ENCODE measurements around the gene CCDC73. TPM values are rescaled to one million over a fixed set of nuclear protein-coding genes. Genes with fewer than 3 reads are reported as not detected.
"Not testable (repeated sequence)": the region's sequence is repeated elsewhere in the genome, so short reads cannot be mapped to it uniquely, and the experiment has no call there.

Gene CCDC73
- total RNA-seq, 2 experiments from 2014 or later = not detected

GRCh38 chr11:32792948-32793475 is 1.4 kb downstream of the CCDC73 start:
- H3K27ac Mint-ChIP-seq = no peak overlapping the region
- H3K9me3 Mint-ChIP-seq (ENCODE audit: insufficient read depth) = no peaks in the 10 kb centered on the region
- peak overlapping the region; percentile 32 for H3K4me3 Mint-ChIP-seq
- peaks cover 16% of the 10 kb centered on the region for H3K27me3 Mint-ChIP-seq (ENCODE audit: low read depth)
- POLR2A ChIA-PET = no interaction called here
- CTCF ChIA-PET = interaction anchor here (0.7 to 3.1 kb wide), 6 partner anchors 8 to 470 kb away, joined by 3 to 14 read pairs (median 5); no protein-coding TSS in a partner anchor
- ATAC-seq (peak; percentile 81), DNase-seq (peak; percentile 74)
- no peaks in the 10 kb centered on the region for H3K36me3 Mint-ChIP-seq (ENCODE audit: low read depth)
- peaks cover 4% of the 10 kb centered on the region for H3K4me1 Mint-ChIP-seq (ENCODE audit: low read depth)

DNA sequence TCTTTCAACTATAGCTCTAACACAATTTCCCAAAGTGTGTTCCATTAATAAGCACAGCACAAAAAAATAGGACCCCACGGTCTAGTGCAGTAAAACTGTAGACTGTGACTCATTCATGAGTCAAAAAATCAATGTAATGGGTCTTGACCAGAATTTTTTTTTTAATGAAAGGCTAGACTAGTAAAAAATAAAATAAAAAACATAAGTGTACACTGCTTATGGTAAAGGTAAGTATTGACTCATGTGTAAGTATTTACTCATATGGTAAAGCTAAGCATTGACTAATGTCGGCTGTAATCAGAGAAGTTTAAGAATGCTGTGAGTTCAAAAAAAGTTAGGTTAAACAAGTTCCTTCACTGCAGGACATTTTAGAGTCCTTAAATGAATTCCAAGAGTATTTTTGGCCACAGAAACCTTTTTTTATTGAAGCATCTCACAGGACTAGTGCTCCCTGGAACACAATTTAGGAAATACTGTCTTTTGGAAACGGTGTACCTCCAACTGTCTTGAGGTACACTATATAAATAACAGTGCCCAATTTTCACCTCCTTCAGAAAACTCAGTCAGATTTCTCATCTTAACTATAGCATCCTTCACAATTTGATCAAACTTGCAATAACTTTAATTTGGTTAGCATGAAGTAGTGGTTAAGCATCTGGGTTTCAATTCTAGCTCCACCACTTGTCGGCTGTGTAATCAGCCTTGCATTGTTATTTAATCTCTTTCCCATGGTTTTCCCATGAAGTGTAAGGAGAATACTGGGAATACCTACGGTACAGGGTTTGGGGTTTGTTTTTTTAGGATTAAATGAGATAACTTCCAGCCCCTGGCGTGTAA is 2.1 kb downstream of the CCDC73 start:
- Mint-ChIP-seq H3K9me3 (ENCODE audit: insufficient read depth) (no peaks in the 10 kb centered on the region), H3K27ac (no peak overlapping the region), H3K4me1 (ENCODE audit: low read depth) (peaks cover 4% of the 10 kb centered on the region), H3K36me3 (ENCODE audit: low read depth) (no peaks in the 10 kb centered on the region), H3K27me3 (ENCODE audit: low read depth) (peaks cover 16% of the 10 kb centered on the region), H3K4me3 (no peak overlapping the region)
- no peak for ATAC-seq
- CTCF ChIA-PET = interaction anchor here (0.7 to 3.1 kb wide), 10 partner anchors 9 to 469 kb away, joined by 3 to 14 read pairs (median 4); no protein-coding TSS in a partner anchor
- POLR2A ChIA-PET = no interaction called here
- DNase-seq = no peak

- Mint-ChIP-seq H3K36me3 (ENCODE audit: low read depth) (no peaks in the 10 kb centered on the region), H3K4me3 (no peak overlapping the region), H3K4me1 (ENCODE audit: low read depth) (peaks cover 4% of the 10 kb centered on the region), H3K27ac (no peak overlapping the region), H3K9me3 (ENCODE audit: insufficient read depth) (no peaks in the 10 kb centered on the region), H3K27me3 (ENCODE audit: low read depth) (peaks cover 18% of the 10 kb centered on the region)
- ATAC-seq (no peak), DNase-seq (no peak)
- CTCF ChIA-PET = interaction anchor here (0.7 to 3.1 kb wide), 4 partner anchors 18 to 468 kb away, joined by 3 to 14 read pairs (median 4); no protein-coding TSS in a partner anchor
- POLR2A ChIA-PET = no interaction called here
These were observed 3.5 kb downstream of the CCDC73 start for GRCh38 chr11:32790916-32791315.

- no peaks in the 10 kb centered on the region for H3K4me1 Mint-ChIP-seq (ENCODE audit: low read depth)
- DNase-seq (no peak), ATAC-seq (no peak)
- H3K36me3 Mint-ChIP-seq (ENCODE audit: low read depth) = no peaks in the 10 kb centered on the region
- CTCF ChIA-PET = no interaction called here
- H3K27me3 Mint-ChIP-seq (ENCODE audit: low read depth) = peaks cover 17% of the 10 kb centered on the region
- no peaks in the 10 kb centered on the region for H3K9me3 Mint-ChIP-seq (ENCODE audit: insufficient read depth)
- no peak overlapping the region for H3K4me3 Mint-ChIP-seq
- no peak overlapping the region for H3K27ac Mint-ChIP-seq
- POLR2A ChIA-PET = no interaction called here
These were observed 7.7 kb downstream of the CCDC73 start for GRCh38 chr11:32786811-32787210.

DNA sequence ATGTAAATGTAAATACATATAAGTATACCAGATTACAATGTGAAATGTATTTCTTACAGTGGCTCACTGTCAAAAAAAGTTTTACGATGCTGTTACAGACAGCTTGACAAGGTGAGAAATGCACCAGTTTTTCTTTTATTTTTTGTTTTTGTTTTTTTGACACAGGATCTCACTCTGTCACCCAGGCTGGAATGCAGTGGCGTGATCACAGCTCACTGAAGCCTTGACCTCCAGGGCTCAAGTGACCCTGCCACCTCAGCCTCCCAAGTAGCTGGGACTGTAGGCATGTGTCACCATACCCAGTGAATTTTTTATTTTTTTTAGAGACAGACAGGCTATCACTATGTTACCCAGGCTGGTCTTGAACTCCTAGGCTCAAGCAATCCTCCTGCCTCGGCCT is 9.2 kb downstream of the CCDC73 start:
- H3K9me3 Mint-ChIP-seq (ENCODE audit: insufficient read depth) = no peaks in the 10 kb centered on the region
- ChIA-PET POLR2A (interaction anchor here (0.6 kb wide), 1 partner anchor 206 kb away, joined by 3 read pairs; no protein-coding TSS in a partner anchor), CTCF (interaction anchor here (1.3 kb wide), 1 partner anchor 8 kb away, joined by 5 read pairs; no protein-coding TSS in a partner anchor)
- no peaks in the 10 kb centered on the region for H3K36me3 Mint-ChIP-seq (ENCODE audit: low read depth)
- no peak overlapping the region for H3K4me3 Mint-ChIP-seq
- no peaks in the 10 kb centered on the region for H3K4me1 Mint-ChIP-seq (ENCODE audit: low read depth)
- H3K27me3 Mint-ChIP-seq (ENCODE audit: low read depth) = peaks cover 18% of the 10 kb centered on the region
- DNase-seq = no peak
- ATAC-seq = no peak
- no peak overlapping the region for H3K27ac Mint-ChIP-seq

- ATAC-seq = no peak
- Mint-ChIP-seq H3K4me3 (no peak overlapping the region), H3K27me3 (ENCODE audit: low read depth) (peaks cover 9% of the 10 kb centered on the region), H3K27ac (no peak overlapping the region), H3K9me3 (ENCODE audit: insufficient read depth) (no peaks in the 10 kb centered on the region), H3K36me3 (ENCODE audit: low read depth) (no peaks in the 10 kb centered on the region), H3K4me1 (ENCODE audit: low read depth) (peaks cover 4% of the 10 kb centered on the region)
- DNase-seq = no peak
- CTCF ChIA-PET = interaction anchor here (1.0 kb wide), 1 partner anchor 10 kb away, joined by 4 read pairs; no protein-coding TSS in a partner anchor
- POLR2A ChIA-PET = no interaction called here
These were observed 12.7 kb downstream of the CCDC73 start for GRCh38 chr11:32781721-32782120.

DNA sequence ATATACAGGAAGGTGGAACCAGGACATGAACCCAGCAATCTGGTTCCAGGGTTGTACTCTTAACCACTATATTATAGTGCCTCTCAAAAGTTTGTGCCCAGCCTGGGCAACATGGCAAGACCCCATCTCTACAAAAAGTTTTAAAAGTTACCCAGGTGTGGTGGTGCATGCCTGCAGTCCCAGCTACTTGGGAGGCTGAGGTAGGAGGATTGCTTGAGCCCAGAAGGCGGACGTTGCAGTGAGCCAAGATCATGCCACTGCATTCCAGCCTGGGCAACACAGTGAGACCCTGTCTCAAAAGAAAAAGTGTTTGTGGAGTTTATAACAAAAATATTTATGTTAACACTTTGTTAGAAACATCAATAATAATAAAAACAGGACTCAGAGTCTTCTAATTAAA is 13.6 kb downstream of the CCDC73 start:
- H3K27me3 Mint-ChIP-seq (ENCODE audit: low read depth); ATAC-seq; H3K36me3 Mint-ChIP-seq (ENCODE audit: low read depth); DNase-seq; H3K4me3 Mint-ChIP-seq; POLR2A ChIA-PET; H3K9me3 Mint-ChIP-seq (ENCODE audit: insufficient read depth); H3K27ac Mint-ChIP-seq: not testable (repeated sequence)
- H3K4me1 Mint-ChIP-seq (ENCODE audit: low read depth) = peaks cover 12% of the 10 kb centered on the region
- CTCF ChIA-PET = interaction anchor here (1.0 kb wide), 1 partner anchor 11 kb away, joined by 4 read pairs; no protein-coding TSS in a partner anchor

DNA sequence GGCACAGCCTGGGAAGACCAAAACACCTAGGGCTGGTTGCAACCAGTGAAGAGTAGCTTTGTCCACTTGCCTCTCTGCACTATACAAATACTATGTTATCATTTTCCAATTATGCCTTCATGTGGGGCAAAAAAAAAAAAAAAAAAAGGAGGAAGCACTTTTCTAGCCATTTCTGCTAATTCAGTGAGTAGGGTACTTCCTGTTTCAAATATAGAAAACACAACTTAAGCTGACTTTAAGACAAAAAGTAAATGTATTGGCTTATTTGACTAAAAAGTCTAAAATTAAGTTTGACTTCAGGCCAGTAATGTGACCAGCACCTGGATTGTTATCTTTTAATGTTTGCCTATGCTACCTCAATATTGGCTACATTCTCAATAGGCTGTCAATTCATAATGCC is 15.3 kb downstream of the CCDC73 start:
- no peak overlapping the region for H3K27ac Mint-ChIP-seq
- no peak overlapping the region for H3K4me3 Mint-ChIP-seq
- DNase-seq = no peak
- peaks cover 15% of the 10 kb centered on the region for H3K4me1 Mint-ChIP-seq (ENCODE audit: low read depth)
- ChIA-PET POLR2A (no interaction called here), CTCF (interaction anchor here (1.4 kb wide), 1 partner anchor 30 kb away, joined by 3 read pairs; no protein-coding TSS in a partner anchor)
- H3K9me3 Mint-ChIP-seq (ENCODE audit: insufficient read depth) = no peaks in the 10 kb centered on the region
- H3K27me3 Mint-ChIP-seq (ENCODE audit: low read depth) = peaks cover 7% of the 10 kb centered on the region
- no peak for ATAC-seq
- H3K36me3 Mint-ChIP-seq (ENCODE audit: low read depth) = no peaks in the 10 kb centered on the region

- H3K27ac Mint-ChIP-seq = peak overlapping the region; percentile 5
- POLR2A ChIA-PET = no interaction called here
These were observed 18.6 kb downstream of the CCDC73 start for GRCh38 chr11:32775908-32776307.

DNA sequence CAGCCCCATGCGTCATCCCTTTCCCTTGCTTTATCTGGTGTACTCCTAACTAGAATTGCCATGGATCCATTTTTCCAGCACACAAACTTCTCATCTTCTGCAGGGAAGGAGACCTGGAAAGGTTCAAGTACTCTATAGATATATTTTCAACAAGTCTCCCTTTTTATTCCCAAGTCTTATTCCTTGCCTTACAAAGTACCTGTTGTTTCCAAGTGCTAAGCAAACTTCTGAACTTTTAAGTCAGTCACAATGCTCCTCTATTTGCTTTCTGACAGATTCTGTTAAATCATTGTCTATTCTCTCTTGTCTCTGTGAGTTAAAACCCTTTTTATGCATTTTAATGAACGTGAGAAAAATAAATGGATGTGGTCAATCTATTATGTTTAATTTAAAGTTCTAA is 20.4 kb downstream of the CCDC73 start:
- ATAC-seq (no peak), DNase-seq (no peak)
- H3K4me1 Mint-ChIP-seq (ENCODE audit: low read depth) = peaks cover 14% of the 10 kb centered on the region
- no peaks in the 10 kb centered on the region for H3K27me3 Mint-ChIP-seq (ENCODE audit: low read depth)
- ChIA-PET CTCF (no interaction called here), POLR2A (no interaction called here)
- no peaks in the 10 kb centered on the region for H3K9me3 Mint-ChIP-seq (ENCODE audit: insufficient read depth)
- no peak overlapping the region for H3K4me3 Mint-ChIP-seq
- no peaks in the 10 kb centered on the region for H3K36me3 Mint-ChIP-seq (ENCODE audit: low read depth)
- H3K27ac Mint-ChIP-seq = no peak overlapping the region

More at GRCh38 chr11:32775908-32776307, 18.6 kb downstream of the CCDC73 start:
- no peak for DNase-seq
- Mint-ChIP-seq H3K4me1 (ENCODE audit: low read depth) (peaks cover 15% of the 10 kb centered on the region), H3K4me3 (peak overlapping the region; percentile 52), H3K27me3 (ENCODE audit: low read depth) (no peaks in the 10 kb centered on the region), H3K36me3 (ENCODE audit: low read depth) (no peaks in the 10 kb centered on the region), H3K9me3 (ENCODE audit: insufficient read depth) (no peaks in the 10 kb centered on the region)
- ATAC-seq = no peak
- CTCF ChIA-PET = no interaction called here

DNA sequence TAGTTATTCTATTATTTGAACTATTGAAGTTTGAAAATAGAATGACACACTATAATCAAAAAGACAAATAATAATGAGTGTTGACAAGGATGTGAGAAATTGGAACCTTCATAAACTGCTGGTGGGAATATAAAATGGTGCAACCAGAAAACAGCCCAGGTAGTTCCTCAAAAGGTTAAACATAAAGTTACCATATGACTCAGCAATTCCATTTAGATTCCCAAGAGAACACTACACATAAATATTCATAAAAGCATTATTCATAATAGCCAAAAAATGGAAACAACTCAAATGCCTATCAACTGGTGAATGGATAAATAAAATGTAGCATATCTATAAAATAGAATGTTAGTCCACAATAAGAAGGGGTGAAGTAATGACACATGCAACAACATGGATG is 21.7 kb downstream of the CCDC73 start:
- no peak for ATAC-seq
- POLR2A ChIA-PET = no interaction called here
- no peaks in the 10 kb centered on the region for H3K36me3 Mint-ChIP-seq (ENCODE audit: low read depth)
- H3K4me1 Mint-ChIP-seq (ENCODE audit: low read depth) = peaks cover 11% of the 10 kb centered on the region
- H3K9me3 Mint-ChIP-seq (ENCODE audit: insufficient read depth) = no peaks in the 10 kb centered on the region
- H3K4me3 Mint-ChIP-seq = no peak overlapping the region
- H3K27ac Mint-ChIP-seq = no peak overlapping the region
- no peaks in the 10 kb centered on the region for H3K27me3 Mint-ChIP-seq (ENCODE audit: low read depth)
- no peak for DNase-seq
- CTCF ChIA-PET = no interaction called here

DNA sequence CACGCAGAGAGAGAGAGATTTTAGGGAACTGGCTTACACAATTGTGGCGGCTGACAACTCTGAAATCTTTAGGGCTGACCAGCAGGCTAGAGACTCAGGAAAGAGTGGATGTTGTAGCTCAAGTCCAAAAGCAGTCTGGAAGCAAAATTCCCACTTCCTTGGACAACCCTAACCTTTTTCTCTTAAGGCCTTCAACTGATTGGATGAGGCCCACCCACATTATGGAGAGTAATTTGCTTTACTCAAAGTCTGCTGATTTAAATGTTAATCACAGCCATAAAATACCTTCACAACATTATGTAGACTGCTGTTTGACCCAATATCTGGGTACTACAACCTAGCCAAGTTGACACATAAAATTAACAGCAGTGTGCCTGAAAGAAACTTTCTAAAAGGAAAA is 32.7 kb downstream of the CCDC73 start:
- H3K4me1 Mint-ChIP-seq (ENCODE audit: low read depth); ATAC-seq; H3K27ac Mint-ChIP-seq; POLR2A ChIA-PET; DNase-seq; H3K36me3 Mint-ChIP-seq (ENCODE audit: low read depth); H3K9me3 Mint-ChIP-seq (ENCODE audit: insufficient read depth); H3K27me3 Mint-ChIP-seq (ENCODE audit: low read depth); H3K4me3 Mint-ChIP-seq; CTCF ChIA-PET: not testable (repeated sequence)
